GM15510 (cell line): ENCODE measurements around the gene SCGB3A1.

Experiments
- POLR2A ChIP-seq: IDR thresholded peaks from 3 replicates; pipeline ENCODE4 v1.6.1; 2011; ENCODE audit warnings: borderline replicate concordance; ENCODE audit not compliant: insufficient read length; ENCODE audit errors: extremely low read depth

Gene SCGB3A1

GRCh38 chr5:180591311-180591887, at the start of gene SCGB3A1:
Gene SCGB3A1, minus strand, starts transcription at chr5:180591499. Its CDS starts 37 bp downstream, at chr5:180591462.
- no peak for TF ChIP-seq POLR2A

DNA sequence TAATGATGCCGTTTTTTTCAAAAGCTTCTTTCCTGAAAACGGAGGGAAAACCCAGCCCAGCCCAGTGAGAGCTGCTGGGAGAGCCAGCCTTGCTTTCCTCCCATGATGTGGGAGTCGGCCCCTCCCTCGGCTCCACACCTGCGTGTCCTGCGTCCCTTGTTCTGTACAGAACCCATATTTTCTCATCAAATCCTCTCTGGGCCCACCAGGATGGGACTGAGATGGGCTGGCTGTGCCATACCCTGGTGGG, 49.2 kb upstream of the SCGB3A1 start:
- no peak for TF ChIP-seq POLR2A

DNA sequence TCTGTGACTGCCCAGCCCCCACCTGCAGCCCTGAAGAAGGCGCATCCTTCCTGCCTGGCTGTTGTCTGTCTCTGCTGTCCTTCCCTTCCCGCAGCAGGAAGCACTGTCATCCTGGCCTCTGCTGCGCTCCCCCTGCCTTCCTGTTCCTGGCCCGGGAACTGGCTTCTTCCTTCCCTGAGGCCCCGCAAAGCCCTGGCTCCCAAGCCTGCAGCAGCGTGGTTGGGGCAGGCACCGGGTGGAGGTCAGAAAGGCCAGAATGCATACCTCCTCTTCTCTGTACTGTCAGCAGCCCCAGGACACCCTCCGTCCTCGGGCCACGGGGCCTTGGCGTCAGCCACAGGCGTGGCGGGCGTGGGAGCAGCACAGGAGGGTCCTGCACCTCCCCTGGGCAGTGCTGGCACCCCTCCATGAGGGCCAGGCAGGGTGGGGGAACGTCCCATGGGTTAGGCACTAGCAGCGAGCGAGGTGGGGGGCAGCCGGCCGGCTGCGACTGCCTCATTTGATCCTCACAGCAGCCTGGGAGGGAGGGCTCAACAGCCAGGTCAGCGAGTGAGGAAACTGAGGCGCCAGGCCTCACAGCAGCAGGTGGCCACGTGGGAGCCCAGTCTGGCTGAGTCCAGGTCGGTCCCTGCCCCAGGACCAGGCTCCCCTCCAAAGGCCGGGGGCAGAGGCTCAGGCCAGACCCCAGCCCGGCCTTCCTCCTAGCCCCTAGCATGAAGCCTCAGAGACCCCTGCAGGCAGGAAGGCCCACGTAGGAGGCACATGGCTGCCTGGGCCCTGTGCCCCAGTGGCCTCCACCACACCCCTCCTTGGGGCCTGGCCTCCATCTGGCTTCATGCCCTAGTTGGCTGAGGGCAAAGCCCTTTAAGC, 48.7 kb upstream of the SCGB3A1 start:
- TF ChIP-seq POLR2A: no peak

- TF ChIP-seq POLR2A: no peak
Observed at GRCh38 chr5:180639287-180639686, 48.0 kb upstream of the SCGB3A1 start.

GRCh38 chr5:180637962-180638680, 46.8 kb upstream of the SCGB3A1 start:
- TF ChIP-seq POLR2A: no peak

DNA sequence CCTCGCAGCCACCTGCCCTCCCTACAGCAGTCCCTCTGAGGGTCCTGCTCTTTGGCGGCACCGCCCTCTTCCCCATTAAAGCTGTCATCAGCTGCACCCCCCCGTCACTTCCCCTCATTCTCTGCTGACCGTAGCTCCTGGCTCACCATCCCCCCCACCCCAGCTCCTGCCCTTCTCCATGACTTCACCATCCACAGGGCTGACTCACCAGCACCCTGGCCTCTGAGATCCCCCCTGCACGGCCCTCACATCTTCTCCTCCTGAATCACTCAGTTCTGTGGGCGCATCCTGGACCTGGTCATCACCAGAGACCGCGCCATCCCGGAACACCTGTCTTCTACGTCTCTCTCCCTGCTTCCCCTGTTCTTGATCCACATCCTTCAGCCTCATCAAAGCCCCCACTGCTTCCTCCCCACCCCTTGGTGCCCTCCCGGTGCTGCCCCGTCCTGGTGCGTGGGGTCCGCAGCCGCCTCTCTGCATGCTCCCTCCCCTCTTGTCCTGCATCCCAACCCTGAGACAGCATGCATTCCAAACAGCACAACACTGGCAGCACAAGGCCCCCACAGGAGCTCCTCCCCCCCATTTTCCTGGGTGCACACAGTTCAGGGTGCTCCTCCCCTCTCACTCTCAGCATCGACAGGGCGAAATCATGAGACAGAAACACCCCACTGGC, 45.2 kb upstream of the SCGB3A1 start:
- TF ChIP-seq POLR2A: no peak

DNA sequence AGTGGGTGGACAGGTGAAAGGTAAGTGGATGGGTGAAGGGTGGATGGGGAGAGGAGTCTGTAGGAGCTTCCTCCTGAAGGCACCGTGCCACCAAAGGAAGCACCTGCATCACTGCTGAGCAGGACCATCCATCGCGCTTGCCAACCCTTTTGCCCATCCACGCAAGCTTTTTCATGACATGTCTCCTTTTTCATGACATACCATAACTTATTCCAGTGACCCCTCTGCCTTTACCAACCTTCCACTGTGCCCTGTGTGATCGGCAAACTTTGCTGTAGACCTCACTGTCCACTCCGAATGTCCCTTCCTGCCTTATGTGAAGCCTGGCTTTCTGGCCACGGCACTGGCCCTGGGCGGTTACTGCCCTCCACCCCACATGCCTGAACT, 44.7 kb upstream of the SCGB3A1 start:
- TF ChIP-seq POLR2A: no peak

- TF ChIP-seq POLR2A: no peak
Observed at GRCh38 chr5:180633283-180634177, 42.2 kb upstream of the SCGB3A1 start.

DNA sequence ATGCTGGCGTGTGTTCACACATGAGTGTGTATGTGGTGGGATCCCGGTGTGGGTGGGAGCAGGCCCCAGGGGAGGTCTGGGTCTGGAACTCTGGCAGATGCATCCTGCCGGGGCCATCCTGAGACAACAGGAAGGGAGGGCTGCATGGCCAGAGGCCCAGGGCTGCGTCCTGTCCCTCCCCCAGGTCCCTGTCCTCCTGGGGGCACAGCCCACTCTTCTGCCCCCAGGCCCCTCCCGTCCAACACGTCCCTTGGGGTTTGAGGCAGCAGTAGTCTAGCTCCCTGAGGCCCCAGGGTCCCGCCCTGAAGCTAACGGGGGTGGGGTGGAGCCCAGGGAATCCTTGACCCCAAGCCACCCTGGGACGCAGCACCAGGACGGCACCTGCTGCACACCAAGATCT, 41.5 kb upstream of the SCGB3A1 start:
- TF ChIP-seq POLR2A: no peak

GRCh38 chr5:180631549-180632383, 40.5 kb upstream of the SCGB3A1 start:
- TF ChIP-seq POLR2A: no peak

DNA sequence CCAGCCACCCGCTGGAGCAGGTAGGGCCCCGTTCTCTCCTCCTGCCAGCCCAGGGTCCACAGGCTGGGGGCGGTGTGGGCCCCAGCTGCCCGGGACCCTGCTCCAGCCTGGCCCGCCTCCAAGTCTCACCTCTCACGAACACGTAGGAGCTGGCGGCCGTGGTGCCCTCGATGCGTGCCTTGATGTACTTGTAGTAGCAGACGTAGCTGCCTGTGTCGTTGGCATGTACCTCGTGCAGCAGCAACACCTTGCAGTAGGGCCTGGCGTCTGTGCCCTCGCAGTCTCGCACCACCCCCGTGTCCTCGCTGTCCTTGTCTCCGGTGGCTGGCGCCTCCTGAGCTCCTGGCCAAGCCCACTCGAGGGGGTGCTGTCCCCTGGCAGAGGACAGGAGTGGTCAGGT, 39.1 kb upstream of the SCGB3A1 start:
- TF ChIP-seq POLR2A: no peak

DNA sequence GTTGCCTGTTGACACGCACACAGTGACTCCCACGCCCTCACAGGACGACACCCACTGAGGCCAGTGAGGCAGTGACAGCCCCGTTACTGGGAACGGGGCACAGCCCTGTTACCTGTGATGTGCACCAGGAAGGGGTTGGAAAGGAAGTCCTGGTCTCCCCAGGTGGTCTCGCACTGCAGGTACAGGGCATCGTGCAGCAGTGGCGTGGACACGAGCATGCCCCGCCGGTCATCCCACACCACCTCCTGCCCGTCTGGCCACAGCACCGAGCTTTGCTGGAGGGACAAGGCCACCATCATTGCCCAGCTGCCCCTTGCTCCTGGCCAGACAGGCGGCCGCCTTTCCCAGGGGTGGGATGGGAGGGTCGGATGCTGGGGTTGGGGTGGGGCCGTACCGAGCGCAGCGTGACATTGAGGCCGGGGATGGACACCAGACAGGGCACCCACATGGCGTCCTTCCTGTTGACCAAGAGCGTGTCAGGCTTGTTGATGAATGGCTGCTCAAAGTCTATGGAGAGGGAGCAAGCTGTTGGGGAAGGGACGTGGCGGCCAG, 38.6 kb upstream of the SCGB3A1 start:
- no peak for TF ChIP-seq POLR2A
